SIG-M5 treated with dmso at 0.1 percent for 504 hours (cell line): ENCODE data around the gene RNF213.
"Not testable (repeated sequence)": the region's sequence is repeated elsewhere in the genome, so short reads cannot be mapped to it uniquely, and the experiment has no call there.

ENCODE experiments used
- DNase-seq: peaks from one replicate; lab custom pipeline; 2025; ENCODE audit not compliant: unreplicated experiment; lab: John Stamatoyannopoulos, UW

The RNF213 gene

DNA sequence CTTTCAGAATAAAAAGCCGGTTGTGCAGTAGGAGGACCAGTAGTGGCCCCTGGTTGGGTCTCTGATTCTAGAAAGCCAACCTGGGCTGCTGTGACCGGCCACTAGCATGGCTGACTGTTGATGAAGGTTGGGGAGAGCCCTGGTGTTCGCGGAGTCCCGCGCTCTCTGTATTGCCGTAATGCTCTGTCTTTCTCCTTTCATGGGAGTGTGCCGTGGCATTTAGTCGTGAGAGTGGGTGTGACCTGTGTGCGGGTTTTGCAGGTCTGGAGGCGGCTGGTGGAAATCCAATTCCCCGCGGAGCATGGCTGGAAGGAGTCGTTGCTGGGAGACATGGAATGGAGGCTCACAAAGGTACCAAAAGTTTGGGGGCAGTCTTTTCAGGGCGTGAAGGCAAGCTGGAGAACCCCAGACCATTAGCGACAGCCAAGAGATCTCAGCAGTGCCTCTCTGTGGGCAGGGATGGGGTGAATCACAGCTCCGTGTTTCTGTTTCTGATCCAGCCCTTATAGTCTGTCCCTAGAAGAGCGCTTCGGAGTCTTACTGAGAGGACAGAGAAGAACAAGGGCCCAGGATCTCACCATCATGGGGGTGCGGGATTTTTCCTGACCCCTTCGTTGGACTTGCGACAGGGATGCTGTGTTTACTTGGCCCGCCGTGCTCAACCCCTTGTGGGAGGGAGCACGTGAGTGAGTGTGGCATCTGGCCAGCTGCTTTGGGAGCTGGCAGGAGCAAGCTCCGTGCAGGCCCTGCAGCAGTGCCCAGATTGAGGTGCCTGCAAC is 56.5 kb downstream of the RNF213 start:
- no peak for DNase-seq

DNA sequence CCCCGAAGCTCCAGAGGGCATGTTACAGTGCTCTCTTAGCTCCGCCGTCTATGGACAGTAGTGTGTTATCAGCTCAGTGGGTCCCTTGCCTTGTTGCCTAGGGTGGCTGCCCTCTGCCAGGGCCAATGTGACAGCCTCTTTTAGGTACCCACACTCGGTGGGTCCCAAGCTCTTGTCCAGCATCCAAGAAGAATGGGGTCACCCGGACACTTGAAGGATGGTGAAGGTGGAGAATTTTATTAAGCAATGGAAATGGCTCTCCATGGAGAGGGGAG is 57.0 kb downstream of the RNF213 start:
- DNase-seq, result no peak

DNA sequence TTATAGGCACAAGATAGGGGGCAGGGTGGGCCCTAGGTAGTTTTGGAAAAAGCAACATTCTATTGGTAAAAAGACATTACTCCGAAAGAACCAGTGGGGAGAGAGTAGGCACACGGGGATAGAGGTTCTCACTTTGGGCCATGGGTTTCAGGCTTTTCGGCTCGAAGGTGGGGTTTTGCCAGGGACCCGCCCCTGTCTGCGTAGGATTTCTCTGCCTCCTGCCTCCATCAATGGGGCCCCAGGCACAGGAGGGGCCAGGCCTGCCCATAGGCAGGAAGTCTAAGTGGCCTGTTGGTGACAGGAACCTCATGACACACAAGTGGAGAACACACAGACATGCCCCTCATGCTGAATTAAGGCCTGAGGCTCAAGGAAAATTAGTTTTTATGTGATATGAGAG is 57.5 kb downstream of the RNF213 start:
- no peak for DNase-seq

DNA sequence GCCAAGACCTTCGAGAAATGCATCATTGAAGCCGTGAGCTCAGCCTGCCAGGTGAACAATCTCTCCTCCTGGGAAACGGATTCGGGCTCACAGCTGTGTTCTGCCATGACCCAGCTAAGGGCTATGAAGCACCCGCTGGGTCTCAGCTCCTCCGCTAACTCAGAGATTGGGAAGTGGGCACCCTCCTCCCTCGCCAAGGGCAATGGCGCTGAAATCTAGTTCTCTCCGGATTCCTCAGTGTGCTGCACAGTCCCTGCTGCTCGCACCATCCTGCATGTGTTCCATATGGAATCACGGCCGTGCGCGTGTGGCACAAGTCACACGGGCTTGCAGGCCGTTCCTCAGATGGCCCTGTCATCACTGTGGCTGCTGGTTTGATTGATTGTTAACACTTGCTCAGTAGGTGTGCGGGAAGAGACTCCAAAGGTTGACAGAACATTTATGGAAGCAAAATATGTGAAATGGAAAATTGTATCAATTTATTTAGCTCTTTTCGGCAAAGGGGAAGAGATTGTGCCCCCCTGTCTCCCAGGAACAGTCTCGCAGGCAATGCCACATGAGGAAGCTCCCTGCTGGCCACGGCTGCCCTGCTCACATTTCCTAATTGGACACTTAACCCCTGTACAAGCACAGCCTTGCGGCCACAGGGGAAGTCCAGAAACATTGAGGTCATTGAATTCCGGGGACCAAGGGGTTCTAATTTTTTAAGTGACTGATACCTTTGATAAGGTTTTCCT is 58.8 kb downstream of the RNF213 start:
- no peak for DNase-seq

DNA sequence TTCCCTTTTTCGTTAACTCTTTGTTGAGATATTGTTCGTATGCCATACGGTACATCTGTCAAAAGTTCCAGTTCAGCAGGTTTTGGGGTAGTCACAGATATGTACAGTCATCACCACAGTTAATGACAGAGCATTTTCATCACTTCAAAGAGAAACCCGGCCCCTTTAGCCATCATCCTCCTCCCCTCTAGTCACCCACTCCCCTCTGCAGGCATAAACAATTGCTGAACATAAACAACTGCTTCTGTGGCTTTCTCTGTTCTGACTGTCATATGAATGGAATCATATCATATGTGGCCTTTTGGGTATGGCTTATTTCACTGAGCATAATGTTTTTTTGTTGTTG is 59.3 kb downstream of the RNF213 start:
- DNase-seq, result no peak

DNA sequence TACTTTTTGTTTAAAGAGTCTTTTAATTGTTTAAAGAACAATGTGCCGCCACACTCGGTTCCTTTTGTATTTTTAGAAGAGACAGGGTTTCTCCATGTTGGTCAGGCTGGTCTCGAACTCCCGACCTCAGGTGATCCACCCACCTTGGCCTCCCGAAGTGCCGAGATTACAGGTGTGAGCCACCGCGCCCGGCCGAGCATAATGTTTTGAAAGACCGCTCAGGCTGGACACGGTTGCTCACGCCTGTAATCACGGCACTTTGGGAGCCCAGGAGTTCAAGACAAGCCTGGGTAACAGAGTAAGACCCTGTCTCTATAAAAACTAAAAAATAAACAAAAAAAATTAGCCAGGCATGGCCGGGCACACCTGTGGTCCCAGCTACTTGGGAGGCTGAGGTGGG is 59.8 kb downstream of the RNF213 start:
- DNase-seq, result no peak

DNA sequence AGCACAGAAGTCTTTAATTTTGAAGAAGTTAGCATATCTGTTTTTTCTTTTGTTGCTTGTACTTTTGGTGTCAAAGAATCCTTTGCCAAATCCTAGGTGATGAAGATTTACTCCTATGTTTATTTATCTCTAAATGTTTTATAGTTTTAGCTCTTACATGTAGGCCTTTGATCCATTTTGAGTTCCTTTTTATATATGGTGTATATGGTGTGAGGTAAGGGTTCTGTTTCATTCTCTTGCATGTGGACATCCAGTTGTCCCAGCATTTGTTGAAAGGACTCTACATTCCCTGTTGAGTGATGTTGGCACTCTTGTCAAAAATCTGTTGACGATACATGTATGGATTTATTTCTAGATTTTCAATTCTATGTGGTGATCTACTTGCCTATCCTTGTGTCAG is 62.2 kb downstream of the RNF213 start:
- DNase-seq, result no peak

DNA sequence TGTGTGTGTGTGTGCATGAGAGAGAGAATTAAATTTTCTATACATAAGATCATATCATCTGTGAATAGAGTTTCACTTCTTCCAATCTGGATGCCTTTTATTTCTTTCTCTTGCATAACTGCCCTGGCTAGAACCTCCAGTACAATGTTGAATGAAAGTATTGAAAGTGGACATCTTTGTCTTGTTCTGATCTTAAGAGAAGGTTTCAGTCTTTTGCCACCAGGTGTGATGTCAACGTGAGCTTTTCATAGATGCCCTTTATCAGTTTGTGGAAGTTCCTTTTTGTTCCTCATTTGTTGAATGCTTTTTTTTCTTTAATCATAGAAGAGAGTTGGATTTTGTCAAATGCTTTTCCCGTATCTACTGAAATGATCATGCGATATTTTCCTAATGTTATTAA is 63.3 kb downstream of the RNF213 start:
- no peak for DNase-seq

DNA sequence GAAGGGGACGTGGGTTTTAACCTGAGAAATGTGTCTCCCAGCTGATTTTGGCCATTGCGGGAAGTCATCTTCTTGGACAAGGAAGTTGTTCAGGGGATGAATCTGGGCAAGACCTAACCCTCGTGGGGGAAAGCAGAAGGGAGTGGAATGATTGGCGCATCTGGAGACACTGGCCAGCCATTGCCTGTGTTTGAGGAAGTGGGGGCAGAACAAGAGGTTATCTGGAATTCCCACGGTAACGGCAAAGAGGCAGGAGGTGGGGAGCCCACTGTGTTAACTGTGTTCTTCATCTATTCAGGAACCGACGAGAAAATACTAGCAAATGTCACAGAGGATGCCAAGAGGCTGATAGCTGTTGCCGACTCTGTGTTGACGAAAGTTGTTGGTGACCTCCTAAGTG is 66.9 kb downstream of the RNF213 start:
- DNase-seq, result peak; percentile 40

DNA sequence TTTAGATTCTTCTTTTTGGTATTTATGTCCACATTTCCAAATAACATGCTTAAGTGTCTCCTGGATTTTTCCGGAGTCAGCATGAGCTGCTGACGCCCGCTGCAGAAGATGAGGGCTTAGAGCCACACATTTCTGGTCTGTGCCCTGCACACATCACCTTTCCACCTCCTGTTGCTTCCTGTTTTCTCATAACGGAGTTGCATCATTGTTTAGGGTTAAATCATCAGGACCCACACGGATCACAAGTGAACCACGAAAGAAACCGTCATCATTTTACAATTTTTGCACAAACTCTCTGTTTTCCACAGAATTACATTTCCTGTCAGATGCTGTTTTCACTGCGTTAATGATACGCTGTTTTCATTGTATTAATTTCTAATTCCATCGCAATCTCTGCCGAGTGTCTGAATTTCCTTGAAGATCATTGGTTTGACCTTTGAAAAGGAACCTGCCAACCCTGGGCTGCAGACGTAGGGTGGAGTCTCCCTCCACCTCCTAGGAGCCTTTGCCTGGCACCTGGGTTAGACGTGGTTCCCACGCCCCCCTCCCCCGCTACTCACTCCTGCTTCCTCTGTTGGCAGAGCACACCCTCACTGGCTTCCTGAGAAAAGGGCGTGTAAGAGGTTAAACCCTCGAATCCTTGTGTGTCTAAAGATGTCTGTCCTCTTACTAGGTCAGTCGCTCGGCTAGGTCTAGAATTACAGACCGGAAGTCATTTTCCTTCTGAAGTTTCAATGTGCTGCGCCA is 68.2 kb downstream of the RNF213 start:
- peak; percentile 6 for DNase-seq

DNA sequence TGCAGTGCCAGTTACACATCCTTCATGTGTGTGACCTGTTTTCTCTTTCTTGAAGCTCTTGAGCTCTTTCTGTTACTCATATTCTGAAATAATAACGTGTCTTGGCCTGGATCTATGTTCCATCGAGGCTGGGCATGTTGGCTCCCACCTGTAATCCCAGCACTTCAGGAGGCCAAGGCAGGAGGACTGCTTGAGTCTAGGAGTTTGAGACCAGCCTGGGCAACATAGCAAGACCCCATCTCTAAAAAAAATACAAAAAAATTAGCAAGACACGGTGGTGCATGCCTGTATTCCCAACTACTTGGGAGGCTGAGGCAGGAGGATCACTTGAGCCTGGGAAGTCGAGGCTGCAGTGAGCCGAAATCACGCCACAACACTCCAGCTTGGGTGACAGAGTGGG is 68.8 kb downstream of the RNF213 start:
- DNase-seq, result not testable (repeated sequence)

DNA sequence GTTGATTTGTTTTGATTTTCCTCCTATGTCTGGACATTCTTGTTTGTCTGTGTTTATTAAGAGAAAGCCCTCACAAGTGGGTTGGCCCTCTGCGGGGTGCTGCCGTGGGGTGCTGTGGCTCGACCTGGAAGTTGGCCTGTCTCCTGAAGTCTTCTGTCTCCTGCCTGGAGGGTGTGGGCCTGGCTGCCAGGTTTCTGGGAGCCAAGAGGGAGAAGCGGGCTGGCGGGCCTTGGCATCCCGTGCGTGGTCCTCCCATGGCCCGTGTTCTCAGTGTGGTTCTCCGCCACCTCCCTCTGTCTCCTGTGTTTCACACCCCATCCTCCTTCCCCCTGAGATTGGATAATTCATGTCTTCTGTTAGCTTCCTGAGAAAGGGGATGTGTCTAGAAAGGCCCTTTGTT is 69.6 kb downstream of the RNF213 start:
- no peak for DNase-seq

DNA sequence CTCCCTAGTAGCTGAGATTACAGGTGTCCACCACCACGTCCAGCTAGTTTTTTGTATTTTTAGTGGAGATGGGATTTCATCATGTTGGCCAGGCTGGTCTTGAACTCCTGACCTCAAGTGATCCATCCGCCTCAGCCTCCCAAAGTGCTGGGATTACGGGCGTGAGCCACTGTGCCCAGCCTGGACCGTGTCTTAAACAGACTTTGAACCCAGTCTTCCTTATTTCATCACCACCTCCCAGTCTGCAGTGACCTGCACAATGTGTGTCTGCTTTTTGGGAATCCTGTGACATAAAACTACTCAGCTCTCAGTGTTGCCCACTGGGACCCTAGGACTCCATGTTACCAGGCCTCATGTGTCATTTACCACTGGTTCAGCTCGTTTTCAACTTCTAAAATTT is 70.3 kb downstream of the RNF213 start:
- not testable (repeated sequence) for DNase-seq

DNA sequence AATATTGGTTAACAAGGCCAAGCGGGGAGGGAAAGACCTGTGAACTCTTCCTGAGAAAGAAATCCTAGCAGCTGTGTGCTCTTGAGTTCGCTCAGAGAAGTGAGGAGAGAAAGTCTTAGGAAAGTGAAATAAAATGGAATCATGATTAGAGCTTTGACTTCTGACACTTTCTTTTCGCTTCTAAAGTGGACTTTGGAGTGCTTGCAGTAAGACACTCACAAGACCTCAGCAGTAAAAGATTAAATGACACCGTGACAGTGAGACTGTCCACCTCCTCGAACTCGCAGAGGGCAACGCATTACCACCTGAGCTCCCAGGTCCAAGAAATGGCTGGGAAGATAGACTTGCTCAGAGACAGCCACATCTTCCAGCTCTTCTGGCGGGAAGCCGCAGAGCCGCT is 71.2 kb downstream of the RNF213 start:
- no peak for DNase-seq

DNA sequence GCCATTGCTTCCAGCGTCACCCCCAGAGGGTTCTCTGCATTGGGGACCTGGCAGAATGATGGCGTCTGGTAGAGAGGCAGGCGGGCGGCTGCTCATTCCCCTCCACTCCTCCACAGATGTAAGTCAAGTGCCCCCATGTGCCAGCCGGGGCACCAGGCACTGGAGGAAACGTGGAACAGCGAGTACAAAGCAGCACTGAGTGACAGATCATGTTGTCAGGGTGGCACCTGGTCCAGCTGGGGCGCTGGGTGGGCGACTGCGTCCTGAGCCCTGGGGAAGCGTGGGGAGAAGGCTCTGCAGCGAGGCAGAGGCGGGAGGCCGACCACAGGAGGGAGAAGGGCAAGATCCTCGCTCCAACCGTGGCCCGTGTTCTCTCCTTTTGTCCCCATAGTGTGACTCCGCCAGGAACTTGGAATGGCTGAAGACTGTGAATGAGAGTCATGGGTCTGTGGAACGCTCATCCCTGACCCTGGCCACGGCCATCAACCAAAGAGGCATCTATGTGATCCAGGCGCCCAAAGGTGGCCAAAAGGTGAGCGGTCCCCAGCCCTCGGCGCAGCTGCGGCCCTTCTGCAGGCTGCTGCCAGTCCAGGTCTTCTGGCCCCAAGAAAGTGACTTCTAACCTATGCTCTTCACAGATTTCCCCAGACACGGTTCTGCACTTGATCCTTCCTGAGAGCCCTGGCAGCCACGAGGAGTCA is 76.7 kb downstream of the RNF213 start:
- DNase-seq, result no peak

DNA sequence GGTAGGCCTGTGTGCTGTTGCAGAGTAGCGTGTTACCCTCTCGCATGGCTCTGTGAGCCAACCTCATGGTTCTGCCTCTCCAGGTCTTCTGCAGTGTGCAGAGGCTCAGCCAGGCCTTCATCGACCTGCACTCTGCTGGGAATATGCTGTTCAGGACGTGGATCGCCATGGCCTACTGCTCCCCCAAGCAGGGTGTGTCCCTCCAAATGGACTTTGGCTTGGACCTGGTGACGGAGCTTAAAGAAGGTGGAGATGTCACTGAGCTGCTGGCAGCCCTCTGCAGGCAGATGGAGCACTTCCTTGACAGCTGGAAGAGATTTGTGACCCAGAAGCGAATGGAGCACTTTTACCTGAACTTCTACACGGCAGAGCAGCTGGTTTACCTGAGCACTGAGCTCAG is 78.5 kb downstream of the RNF213 start:
- no peak for DNase-seq

DNA sequence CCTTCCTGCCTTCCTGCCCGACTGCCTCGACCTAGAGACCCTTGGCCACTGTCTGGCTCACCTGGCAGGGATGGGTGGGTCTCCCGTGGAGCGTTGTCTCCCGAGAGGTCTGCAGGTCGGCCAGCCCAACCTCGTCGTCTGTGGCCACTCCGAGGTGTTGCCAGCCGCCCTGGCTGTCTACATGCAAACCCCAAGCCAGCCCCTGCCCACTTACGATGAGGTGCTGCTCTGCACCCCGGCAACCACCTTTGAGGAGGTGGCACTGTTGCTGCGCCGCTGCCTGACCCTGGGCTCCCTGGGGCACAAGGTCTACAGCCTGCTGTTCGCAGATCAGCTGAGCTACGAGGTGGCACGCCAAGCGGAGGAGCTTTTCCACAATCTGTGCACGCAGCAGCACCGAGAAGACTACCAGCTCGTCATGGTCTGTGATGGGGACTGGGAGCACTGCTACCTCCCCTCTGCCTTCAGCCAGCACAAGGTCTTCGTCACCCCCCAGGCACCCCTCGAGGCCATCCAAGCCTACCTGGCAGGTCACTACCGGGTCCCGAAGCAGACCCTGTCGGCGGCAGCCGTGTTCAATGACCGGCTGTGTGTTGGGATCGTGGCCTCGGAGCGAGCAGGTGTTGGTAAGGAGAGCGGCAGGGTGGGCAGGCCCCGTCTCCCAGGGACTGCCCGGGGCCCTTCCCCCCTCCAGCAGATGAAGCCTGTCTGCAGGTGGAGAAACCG is 79.2 kb downstream of the RNF213 start:
- no peak for DNase-seq

DNA sequence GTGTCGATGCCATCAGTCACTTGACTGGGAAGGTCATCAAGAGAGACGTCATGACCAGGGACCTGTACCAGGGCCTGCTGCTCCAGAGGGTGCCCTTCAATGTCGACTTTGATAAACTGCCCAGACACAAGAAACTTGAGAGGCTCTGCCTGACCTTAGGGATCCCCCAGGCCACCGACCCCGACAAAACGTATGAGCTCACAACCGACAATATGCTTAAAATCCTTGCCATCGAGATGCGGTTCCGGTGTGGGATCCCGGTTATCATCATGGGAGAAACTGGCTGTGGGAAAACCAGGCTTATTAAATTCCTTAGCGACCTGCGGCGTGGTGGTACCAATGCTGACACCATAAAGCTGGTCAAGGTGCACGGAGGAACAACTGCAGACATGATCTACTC is 84.7 kb downstream of the RNF213 start:
- no peak for DNase-seq

DNA sequence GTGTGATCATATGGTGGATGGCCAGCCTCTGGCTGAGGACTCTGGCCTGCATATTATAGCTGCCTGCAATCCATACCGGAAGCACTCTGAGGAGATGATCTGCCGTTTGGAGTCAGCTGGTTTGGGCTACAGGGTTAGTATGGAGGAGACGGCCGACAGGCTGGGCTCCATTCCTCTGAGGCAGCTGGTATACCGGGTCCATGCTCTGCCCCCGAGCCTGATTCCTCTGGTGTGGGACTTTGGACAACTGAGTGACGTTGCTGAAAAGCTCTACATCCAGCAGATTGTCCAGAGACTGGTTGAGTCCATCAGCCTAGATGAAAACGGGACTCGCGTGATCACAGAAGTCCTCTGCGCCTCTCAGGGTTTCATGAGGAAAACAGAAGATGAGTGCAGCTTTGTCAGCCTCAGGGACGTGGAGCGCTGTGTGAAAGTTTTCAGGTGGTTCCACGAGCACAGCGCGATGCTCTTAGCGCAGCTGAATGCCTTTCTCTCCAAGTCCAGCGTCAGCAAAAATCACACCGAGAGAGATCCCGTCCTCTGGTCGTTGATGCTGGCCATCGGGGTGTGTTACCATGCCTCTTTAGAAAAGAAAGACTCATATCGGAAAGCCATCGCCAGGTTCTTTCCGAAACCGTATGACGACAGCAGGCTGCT is 85.3 kb downstream of the RNF213 start:
- no peak for DNase-seq

DNA sequence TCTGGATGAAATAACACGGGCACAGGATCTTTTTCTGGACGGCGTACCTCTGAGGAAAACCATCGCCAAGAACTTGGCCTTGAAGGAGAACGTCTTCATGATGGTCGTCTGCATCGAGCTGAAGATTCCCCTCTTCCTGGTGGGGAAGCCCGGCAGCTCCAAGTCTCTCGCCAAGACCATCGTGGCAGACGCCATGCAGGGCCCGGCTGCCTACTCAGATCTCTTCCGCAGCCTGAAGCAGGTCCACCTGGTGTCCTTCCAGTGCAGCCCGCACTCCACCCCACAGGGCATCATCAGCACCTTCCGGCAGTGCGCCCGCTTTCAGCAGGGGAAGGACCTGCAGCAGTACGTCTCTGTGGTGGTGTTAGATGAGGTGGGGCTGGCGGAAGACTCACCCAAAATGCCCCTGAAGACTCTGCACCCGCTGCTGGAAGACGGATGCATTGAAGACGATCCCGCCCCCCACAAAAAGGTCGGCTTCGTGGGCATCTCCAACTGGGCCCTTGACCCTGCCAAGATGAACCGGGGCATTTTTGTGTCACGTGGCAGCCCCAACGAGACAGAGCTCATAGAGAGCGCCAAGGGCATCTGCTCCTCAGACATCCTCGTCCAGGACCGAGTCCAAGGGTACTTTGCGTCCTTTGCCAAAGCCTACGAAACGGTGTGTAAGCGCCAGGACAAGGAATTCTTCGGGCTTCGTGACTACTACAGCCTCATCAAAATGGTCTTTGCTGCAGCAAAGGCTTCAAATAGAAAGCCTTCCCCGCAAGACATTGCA is 86.0 kb downstream of the RNF213 start:
- no peak for DNase-seq
